ENCODE results near the gene CFAP43. TPM values are rescaled to one million over a fixed set of nuclear protein-coding genes. Genes with fewer than 3 reads are reported as not detected.

CFAP43 gene
- total RNA-seq, 1 experiment from 2014 or later = 0.44 TPM

DNA sequence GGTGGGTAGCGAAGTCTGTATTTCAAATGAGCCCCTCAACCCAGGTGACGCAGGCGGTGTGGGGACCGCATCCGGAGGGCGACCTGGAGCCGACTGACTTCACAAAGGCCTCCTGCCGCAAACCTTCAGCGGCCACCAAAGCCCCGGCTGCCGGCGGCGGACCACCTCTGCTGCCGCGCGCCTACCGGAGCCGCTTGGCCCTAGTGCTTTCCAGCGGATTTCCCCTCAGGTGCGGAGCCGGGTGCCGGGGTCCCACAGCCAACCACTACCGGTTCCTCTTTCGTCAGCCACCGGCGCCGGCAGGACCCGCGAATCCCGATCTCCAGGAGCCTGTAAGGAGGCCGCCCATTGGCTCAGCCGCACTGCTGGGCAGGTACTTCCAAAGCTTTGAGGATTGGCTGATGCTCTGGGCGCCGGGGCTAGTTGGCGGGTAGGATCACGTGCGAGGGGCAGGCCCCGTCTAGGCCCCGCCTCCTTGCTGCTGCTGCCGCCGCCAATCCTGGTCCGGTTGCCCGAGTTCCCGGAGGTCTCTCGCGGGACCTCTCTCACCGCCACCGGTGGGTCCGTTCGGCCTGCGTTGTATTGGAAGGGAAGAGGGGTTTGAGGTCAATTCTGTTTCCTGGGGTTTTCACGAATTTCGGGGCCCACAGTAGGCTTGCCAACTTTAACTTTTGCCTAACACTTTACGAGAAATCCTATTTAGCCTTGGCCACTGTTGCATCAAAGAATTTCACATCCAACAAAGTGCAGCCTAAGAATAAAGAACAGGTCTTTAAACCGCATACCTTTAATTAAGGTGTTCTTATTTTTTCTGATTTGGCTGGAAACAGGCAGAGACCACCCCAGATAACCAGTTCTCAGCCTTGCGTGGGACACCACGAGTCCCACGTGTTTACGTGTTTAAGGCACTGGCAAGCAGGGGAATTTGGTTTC is 36.8 kb upstream of the CFAP43 start, which contains the start of gene GSTO2:
GSTO2 (plus strand) TSS at position 472 of the 933 bp plus-strand sequence. CDS start 5,732 bp downstream, outside the sequence.
- ATAC-seq = peak; percentile 99

GRCh38 chr10:104268405-104268712 is 36.2 kb upstream of the CFAP43 start:
- peaks cover 16% of the 10 kb centered on the region for H3K36me3 ChIP-seq (ENCODE audit: low read depth, low read length)
- peak overlapping the region; percentile 92 for H3K9ac ChIP-seq (ENCODE audit: low read length)
- TF ChIP-seq EZH2phosphoT487 (IDR thresholded peaks at IDR 0.05; ENCODE audit: borderline replicate concordance, low read length) (no peak), CTCF (conservative IDR thresholded peaks at IDR 0.05; ENCODE audit: low read depth, low read length) (no peak), EZH2 (IDR thresholded peaks at IDR 0.05; ENCODE audit: low read length, unreplicated experiment) (no peak)
- H2AFZ ChIP-seq (ENCODE audit: low read length) = peak overlapping the region; percentile 91
- no peaks in the 10 kb centered on the region for H4K20me1 ChIP-seq (ENCODE audit: low read length)
- BruUV-seq (replicated peaks) = TSS peak; percentile 80
- ChIA-PET POLR2A (ENCODE audit: unreplicated experiment) (interaction anchor here (0.9 kb wide), 1 partner anchor 146 kb away, joined by 6 read pairs; the partner anchor contains the start of gene SFR1), CTCF (no interaction called here)
- H3K79me2 ChIP-seq (ENCODE audit: low read length) = peaks cover 54% of the 10 kb centered on the region
- H3F3A ChIP-seq (ENCODE audit: low read length, unreplicated experiment) = no peaks in the 10 kb centered on the region
- no peaks in the 10 kb centered on the region for H3K27me3 ChIP-seq (ENCODE audit: low read length)
- H3K27ac ChIP-seq (ENCODE audit: low read length) = peak overlapping the region; percentile 51
- H3K4me2 ChIP-seq (ENCODE audit: low read length) = peak overlapping the region; percentile 93
- DNase-seq (no peak), ATAC-seq (peak; percentile 2)
- no peaks in the 10 kb centered on the region for H3K9me3 ChIP-seq (ENCODE audit: low read length)
- H3K9me2 ChIP-seq (replicated peaks; ENCODE audit: low read length) = no peaks in the 10 kb centered on the region
- intact Hi-C loops (cut with micrococcal nuclease) = no loop called here
- peak overlapping the region; percentile 100 for H3K4me3 ChIP-seq (ENCODE audit: low read length)
- H3K4me1 ChIP-seq (ENCODE audit: insufficient read depth, low read length) = peaks cover 19% of the 10 kb centered on the region

More for the DNA sequence above, 36.8 kb upstream of the CFAP43 start, which contains the start of gene GSTO2:
- peaks cover 12% of the 10 kb centered on the region for H3K36me3 ChIP-seq (ENCODE audit: low read depth, low read length)
- H3K79me2 ChIP-seq (ENCODE audit: low read length) = peaks cover 48% of the 10 kb centered on the region
- H3K27ac ChIP-seq (ENCODE audit: low read length) = peak within 1 kb of the TSS; percentile 51
- ChIA-PET CTCF (no interaction called here), POLR2A (ENCODE audit: unreplicated experiment) (interaction anchor here (0.9 kb wide), 1 partner anchor 147 kb away, joined by 6 read pairs; the partner anchor contains the start of gene SFR1)
- TF ChIP-seq EZH2 (IDR thresholded peaks at IDR 0.05; ENCODE audit: low read length, unreplicated experiment) (no peak), EZH2phosphoT487 (IDR thresholded peaks at IDR 0.05; ENCODE audit: borderline replicate concordance, low read length) (no peak), CTCF (conservative IDR thresholded peaks at IDR 0.05; ENCODE audit: low read depth, low read length) (no peak)
- no peaks in the 10 kb centered on the region for H3F3A ChIP-seq (ENCODE audit: low read length, unreplicated experiment)
- DNase-seq = peak; percentile 96
- no peaks in the 10 kb centered on the region for H3K27me3 ChIP-seq (ENCODE audit: low read length)
- no peaks in the 10 kb centered on the region for H3K9me3 ChIP-seq (ENCODE audit: low read length)
- H4K20me1 ChIP-seq (ENCODE audit: low read length) = no peaks in the 10 kb centered on the region
- H3K4me2 ChIP-seq (ENCODE audit: low read length) = peak within 1 kb of the TSS; percentile 93
- H3K4me3 ChIP-seq (ENCODE audit: low read length) = peak within 1 kb of the TSS; percentile 100
- peak within 1 kb of the TSS; percentile 91 for H2AFZ ChIP-seq (ENCODE audit: low read length)
- H3K9ac ChIP-seq (ENCODE audit: low read length) = peak within 1 kb of the TSS; percentile 92
- intact Hi-C loops (cut with micrococcal nuclease) = no loop called here
- BruUV-seq (replicated peaks) = TSS peak; percentile 92
- H3K9me2 ChIP-seq (replicated peaks; ENCODE audit: low read length) = no peaks in the 10 kb centered on the region
- peaks cover 19% of the 10 kb centered on the region for H3K4me1 ChIP-seq (ENCODE audit: insufficient read depth, low read length)

All from PC-3 (cell line).